OCI-LY1 (cell line): ENCODE data around the gene YIPF1.
A peak's percentile ranks its signal among the peaks of the same experiment; 100 is the strongest.

Experiments
- H2AFZ ChIP-seq: fragments of 200-600 bp; sonication (generic), shearing (Covaris generic); 2 replicates; pipeline ENCODE4 v1.6.0; 2014; ENCODE audit warnings: antibody characterized with exemption, mild to moderate bottlenecking, low read length
- H3F3A ChIP-seq: fragments of 200-600 bp; sonication (generic), shearing (Covaris generic); 2 replicates; pipeline ENCODE4 v1.6.0; 2014; ENCODE audit warnings: mild to moderate bottlenecking, antibody characterized with exemption, low read length, moderate library complexity; ENCODE audit not compliant: insufficient read depth
- H3K27ac ChIP-seq: fragments of 200-600 bp; sonication (generic); 2 replicates; pipeline ENCODE4 v1.5.1; 2014; ENCODE audit warnings: low read length, mixed run types, mild to moderate bottlenecking, low read depth; ENCODE audit not compliant: poor library complexity, severe bottlenecking
- H3K27me3 ChIP-seq: fragments of 200-600 bp; sonication (generic); 2 replicates; pipeline ENCODE4 v1.6.0; 2014; ENCODE audit warnings: antibody characterized with exemption, mild to moderate bottlenecking, low read length, moderate library complexity; ENCODE audit not compliant: insufficient read depth
- H3K36me3 ChIP-seq: fragments of 200-600 bp; sonication (generic); 2 replicates; pipeline ENCODE4 v1.6.1; 2014; ENCODE audit warnings: mild to moderate bottlenecking, antibody characterized with exemption, low read length, moderate library complexity, mixed read lengths; ENCODE audit not compliant: insufficient read depth
- H3K4me1 ChIP-seq: fragments of 200-600 bp; sonication (generic); 2 replicates; pipeline ENCODE4 v1.5.1; 2014; ENCODE audit warnings: mild to moderate bottlenecking, low read length, moderate library complexity; ENCODE audit not compliant: insufficient read depth, severe bottlenecking
- H3K4me2 ChIP-seq: fragments of 200-600 bp; sonication (generic), shearing (Covaris generic); 2 replicates; pipeline ENCODE4 v1.6.1; 2014; ENCODE audit warnings: low read length
- H3K4me3 ChIP-seq: fragments of 200-600 bp; sonication (generic); 2 replicates; pipeline ENCODE4 v1.5.1; 2014; ENCODE audit warnings: low read length, low read depth, mild to moderate bottlenecking, mixed read lengths; ENCODE audit not compliant: poor library complexity, severe bottlenecking
- H3K79me2 ChIP-seq: fragments of 200-600 bp; shearing (Covaris generic); 2 replicates; pipeline ENCODE4 v1.6.1; 2016; ENCODE audit warnings: mixed run types, low read length, mixed read lengths; ENCODE audit not compliant: insufficient read depth
- H3K9ac ChIP-seq: fragments of 200-600 bp; sonication (generic), shearing (Covaris generic); 2 replicates; pipeline ENCODE4 v1.6.1; 2014; ENCODE audit warnings: mild to moderate bottlenecking, low read length, mixed read lengths
- H3K9me2 ChIP-seq: fragments of 200-600 bp; sonication (generic), shearing (Covaris generic); 2 replicates; pipeline ENCODE4 v1.6.1; 2014; ENCODE audit warnings: low read depth, mild to moderate bottlenecking, low read length, mixed read lengths
- H3K9me3 ChIP-seq: fragments of 200-600 bp; shearing (Covaris generic); 2 replicates; pipeline ENCODE4 v1.6.1; 2014; ENCODE audit warnings: low read length, mixed read lengths
- H4K20me1 ChIP-seq: fragments of 200-600 bp; sonication (generic), shearing (Covaris generic); 2 replicates; pipeline ENCODE4 v1.6.0; 2016; ENCODE audit warnings: mild to moderate bottlenecking, low read length; ENCODE audit not compliant: insufficient read depth
- CTCF ChIP-seq: fragments of 200-600 bp; sonication (generic), shearing (Covaris generic); IDR thresholded peaks from 2 replicates; pipeline ENCODE4 v1.5.1; 2017; ENCODE audit warnings: mild to moderate bottlenecking, antibody characterized with exemption, low read length, moderate library complexity, mixed read lengths
- EZH2 ChIP-seq: fragments of 200-600 bp; sonication (generic), shearing (Covaris generic); IDR thresholded peaks from 2 replicates; pipeline ENCODE4 v1.8.0; 2017; ENCODE audit warnings: borderline replicate concordance, mixed run types, mild to moderate bottlenecking, antibody characterized with exemption, low read length, moderate library complexity, mixed read lengths

YIPF1 gene

DNA sequence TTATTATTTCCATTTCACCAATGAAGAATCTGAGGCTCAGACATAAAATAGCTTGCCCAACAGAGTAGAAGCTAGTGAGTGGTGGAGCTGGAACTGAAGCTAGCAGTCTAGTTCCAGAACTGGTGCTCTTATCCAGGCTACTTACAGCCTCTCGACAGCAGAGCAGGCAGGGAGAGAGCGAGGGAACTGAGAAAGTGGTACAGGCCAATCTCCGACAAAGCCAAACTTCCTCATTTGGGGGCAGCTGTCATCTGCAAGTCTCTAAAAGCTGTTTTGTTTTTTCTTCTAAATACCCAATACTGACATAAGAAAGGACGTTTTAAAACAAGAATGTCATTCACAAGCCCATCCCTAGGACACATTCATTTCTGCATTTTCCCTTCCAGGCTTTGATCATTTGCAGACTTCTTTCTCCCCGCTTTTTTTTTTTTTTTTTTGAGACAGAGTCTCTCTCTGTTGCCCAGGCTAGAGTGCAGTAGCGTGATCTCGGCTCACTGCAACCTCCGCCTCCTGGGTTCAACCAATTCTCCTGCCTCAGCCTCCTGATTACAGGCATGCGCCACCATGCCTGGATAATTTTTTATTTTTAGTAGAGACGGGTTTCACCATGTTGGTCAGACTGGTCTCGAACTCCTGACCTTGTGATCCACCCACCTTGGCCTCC is 20.0 kb downstream of the YIPF1 start:
- Histone ChIP-seq H3K9ac (no peak overlapping the region; the same call in 1 of the 2 replicates), H3K27me3 (no peaks in the 10 kb centered on the region), H3K9me2 (no peaks in the 10 kb centered on the region), H3K4me3 (no peak overlapping the region), H3K9me3 (no peaks in the 10 kb centered on the region), H3K4me1 (peaks cover 14% of the 10 kb centered on the region), H3K27ac (peak overlapping the region; percentile 74), H3K4me2 (peak overlapping the region; percentile 30), H3F3A (no peaks in the 10 kb centered on the region), H3K79me2 (no peaks in the 10 kb centered on the region), H4K20me1 (no peaks in the 10 kb centered on the region), H3K36me3 (peaks cover 43% of the 10 kb centered on the region), H2AFZ (no peak overlapping the region)
- TF ChIP-seq CTCF (no peak), EZH2 (no peak)

DNA sequence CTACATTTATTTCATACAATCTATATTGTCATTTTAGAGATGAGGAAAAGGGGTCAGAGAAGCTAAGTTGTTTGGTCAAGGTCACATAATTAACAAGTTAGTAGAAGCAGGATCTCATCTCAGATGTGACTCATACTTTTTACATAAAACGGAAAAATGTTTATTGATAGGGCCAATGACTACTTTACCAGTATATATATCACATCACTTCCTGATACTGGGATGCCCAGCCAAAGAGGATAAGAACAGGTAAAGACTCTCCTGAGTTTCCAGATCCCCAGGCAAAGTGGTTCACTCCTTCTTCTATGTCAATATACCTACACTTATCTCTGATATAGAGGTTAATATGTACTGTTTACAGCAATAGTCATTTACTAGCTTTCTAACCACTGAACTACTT is 21.0 kb downstream of the YIPF1 start:
- no peaks in the 10 kb centered on the region for H4K20me1 ChIP-seq
- peaks cover 43% of the 10 kb centered on the region for H3K36me3 ChIP-seq

DNA sequence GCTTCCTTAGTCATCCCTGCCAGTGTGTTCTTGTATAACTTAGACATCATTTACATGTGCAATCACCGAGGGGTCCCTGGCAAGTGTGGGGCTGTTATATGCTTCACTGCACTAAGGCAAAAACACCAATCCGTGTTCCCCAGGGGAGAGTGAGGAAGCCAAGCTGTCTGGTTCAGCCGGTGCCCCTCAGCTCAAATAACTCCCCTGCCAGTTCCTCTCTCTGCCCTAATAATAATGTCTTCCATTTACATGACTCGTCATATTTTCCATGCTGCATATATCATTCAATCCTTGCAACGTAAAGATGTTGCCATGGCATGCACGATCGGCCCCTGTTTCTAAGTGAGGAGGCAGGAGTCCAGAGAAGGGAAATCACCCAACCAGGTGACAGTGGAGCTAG is 27.1 kb downstream of the YIPF1 start:
- TF ChIP-seq EZH2: no peak
- no peak for TF ChIP-seq CTCF
- peak overlapping the region; percentile 2 for H3K4me3 ChIP-seq

More for the DNA sequence above, 21.0 kb downstream of the YIPF1 start:
- Histone ChIP-seq H3K9ac (no peak overlapping the region), H3K27me3 (no peaks in the 10 kb centered on the region), H3K27ac (peak overlapping the region; percentile 20), H3F3A (no peaks in the 10 kb centered on the region), H2AFZ (no peak overlapping the region), H3K4me2 (no peak overlapping the region), H3K9me3 (no peaks in the 10 kb centered on the region), H3K79me2 (no peaks in the 10 kb centered on the region), H3K9me2 (no peaks in the 10 kb centered on the region), H3K4me1 (peaks cover 14% of the 10 kb centered on the region), H3K4me3 (no peak overlapping the region)
- TF ChIP-seq CTCF (no peak), EZH2 (no peak)

More for the DNA sequence above, 27.1 kb downstream of the YIPF1 start:
- Histone ChIP-seq H3K79me2 (no peaks in the 10 kb centered on the region), H3F3A (no peaks in the 10 kb centered on the region), H4K20me1 (no peaks in the 10 kb centered on the region), H3K27me3 (no peaks in the 10 kb centered on the region), H3K9ac (peak overlapping the region; percentile 7; the same call in 1 of the 2 replicates), H3K36me3 (peaks cover 28% of the 10 kb centered on the region; the same call in 1 of the 2 replicates), H3K4me1 (peaks cover 24% of the 10 kb centered on the region), H2AFZ (no peak overlapping the region), H3K9me3 (no peaks in the 10 kb centered on the region), H3K27ac (peak overlapping the region; percentile 74), H3K9me2 (no peaks in the 10 kb centered on the region), H3K4me2 (peak overlapping the region; percentile 29; the same call in 1 of the 2 replicates)
